GM18909 (cell line): ENCODE results near the gene LRIT1.
A peak's percentile ranks its signal among the peaks of the same experiment; 100 is the strongest.

Experiments
- ATAC-seq: cut with Tn5 transposase; IDR thresholded peaks from one replicate; pipeline ENCODE4 v1.9.1; 2021; ENCODE audit warnings: mild to moderate bottlenecking; ENCODE audit not compliant: unreplicated experiment, poor library complexity

Gene LRIT1

GRCh38 chr10:84217746-84218145 lies 23.6 kb downstream of the LRIT1 start:
- no peak for ATAC-seq

GRCh38 chr10:84216834-84217233 lies 24.5 kb downstream of the LRIT1 start:
- ATAC-seq = no peak

DNA sequence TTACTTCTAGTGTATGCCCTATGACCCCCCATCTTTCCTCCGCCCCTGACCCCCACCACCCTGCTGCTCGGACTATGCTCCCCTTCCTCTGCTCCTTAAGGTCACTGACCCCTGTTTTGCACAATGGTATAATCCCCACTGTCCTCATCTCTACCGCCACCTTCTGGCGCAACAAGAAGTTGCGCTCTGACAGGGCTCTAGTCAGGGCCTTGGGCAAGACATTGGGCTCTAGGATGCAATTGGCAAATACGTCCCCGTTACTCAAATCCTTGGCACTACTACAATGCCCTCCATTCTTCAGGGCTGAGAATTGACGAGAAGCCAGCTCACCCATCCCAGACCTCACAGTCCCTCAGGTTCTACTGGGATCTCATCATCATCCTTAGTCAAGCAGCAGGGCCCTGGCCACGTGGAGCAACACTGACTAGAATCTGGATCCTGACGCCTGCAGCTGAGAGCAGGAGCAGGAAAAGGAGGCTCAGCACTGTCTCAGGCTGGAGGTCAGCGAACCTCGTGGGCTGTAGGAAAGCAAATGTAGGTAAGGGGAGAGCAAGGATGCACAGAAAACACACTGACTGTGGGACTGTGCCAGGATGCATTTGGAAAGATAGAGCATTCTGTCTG lies 26.6 kb downstream of the LRIT1 start:
- peak; percentile 82 for ATAC-seq

- no peak for ATAC-seq
These were observed 27.2 kb downstream of the LRIT1 start for GRCh38 chr10:84214046-84214572.

GRCh38 chr10:84213076-84213475 lies 28.3 kb downstream of the LRIT1 start:
- no peak for ATAC-seq

- ATAC-seq = no peak
These were observed 29.3 kb downstream of the LRIT1 start for GRCh38 chr10:84212014-84212413.

DNA sequence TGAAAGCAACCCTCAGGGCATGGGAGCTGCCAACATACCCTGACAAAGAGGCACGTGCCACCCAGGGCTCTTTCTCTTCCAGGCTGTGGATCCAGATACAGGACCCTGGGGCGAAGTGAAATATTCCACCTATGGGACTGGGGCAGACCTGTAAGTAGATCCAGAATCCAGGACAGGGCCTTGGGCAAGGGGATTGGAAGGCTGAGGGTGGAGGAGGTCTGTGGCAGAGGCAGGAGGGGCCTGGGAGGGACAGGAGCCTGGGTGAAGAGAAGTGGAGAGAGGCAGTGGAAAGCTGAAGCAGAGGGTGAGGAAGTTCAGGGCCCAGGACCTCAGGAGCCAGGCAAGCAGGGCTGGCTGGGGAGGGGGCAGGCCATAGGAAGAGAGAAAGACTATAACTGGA lies 29.8 kb downstream of the LRIT1 start:
- ATAC-seq = no peak

DNA sequence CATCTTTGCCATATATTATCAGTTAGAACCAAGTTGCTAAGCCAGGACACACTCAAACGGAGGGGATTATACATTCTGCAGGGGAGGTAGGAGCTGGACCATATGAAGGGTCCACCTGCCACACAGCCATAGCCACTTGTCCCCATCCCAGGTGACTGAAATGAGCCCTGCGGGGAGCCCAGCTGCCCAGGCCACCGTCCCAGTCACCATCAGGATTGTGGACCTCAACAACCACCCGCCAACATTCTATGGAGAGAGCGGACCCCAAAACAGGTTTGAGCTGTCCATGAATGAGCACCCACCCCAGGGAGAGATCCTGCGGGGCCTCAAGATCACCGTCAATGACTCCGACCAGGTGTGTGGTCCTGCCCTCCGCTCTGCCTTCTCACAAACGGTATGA lies 33.3 kb downstream of the LRIT1 start:
- no peak for ATAC-seq

- no peak for ATAC-seq
These were observed 35.4 kb downstream of the LRIT1 start for GRCh38 chr10:84205853-84206525.

DNA sequence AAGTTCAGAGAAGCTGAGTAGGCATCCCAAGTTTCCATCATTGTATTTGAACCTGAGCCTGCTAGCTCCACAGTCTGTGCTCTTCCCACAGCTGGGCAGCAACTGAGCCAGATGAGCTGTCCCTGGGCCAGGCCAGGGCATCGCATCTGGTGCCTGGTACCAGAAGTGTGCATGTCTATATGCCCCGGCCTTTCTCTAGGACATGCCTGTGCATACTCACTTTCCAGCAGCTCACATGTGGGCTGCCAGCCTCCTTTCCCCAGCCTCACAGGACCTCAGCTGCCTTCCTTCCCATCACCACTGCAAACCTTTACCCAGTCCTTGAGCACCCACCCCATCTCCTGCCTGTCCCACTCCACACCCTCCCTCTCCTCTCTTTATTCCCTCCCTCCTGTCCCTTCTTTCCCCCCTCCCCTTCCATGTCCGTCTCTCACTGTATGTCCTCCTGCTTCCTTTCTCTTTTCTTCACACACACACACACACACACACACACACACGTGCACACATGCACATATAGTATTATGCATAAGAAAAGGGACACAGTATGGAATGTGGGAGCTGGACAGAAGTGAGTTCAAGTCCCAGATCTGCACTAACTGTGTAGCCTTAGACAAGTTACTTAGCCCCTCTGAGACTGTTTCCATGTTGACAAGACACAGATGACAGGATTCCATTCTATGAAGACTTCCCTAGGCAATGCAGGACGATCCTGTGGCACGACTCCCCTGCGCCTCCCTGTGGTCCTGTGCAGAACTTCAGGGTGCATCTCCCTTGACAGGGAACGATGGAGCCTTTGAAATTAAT lies 36.1 kb downstream of the LRIT1 start:
- peak; percentile 81 for ATAC-seq

- ATAC-seq = no peak
These were observed 36.7 kb downstream of the LRIT1 start for GRCh38 chr10:84204610-84205009.

DNA sequence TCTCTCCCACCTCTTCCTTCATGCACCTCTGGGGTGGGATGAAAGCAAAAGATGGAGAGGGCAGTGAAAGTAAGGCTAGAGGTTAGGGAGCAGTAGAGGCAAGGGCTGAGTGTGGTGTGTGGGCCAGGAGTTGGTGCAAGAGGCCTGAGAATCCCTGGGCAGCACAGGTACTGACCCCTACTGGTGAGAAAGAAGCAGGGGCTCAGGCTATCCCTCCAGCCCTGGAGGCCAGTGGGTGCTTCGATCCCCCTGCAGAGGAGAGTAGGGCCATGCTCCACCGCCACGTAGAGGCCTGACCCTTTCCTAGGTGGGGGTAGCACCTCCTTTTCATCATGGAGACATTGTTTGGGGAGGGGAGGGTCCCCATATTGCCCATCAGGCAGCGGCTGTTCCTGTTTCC lies 37.2 kb downstream of the LRIT1 start:
- ATAC-seq = peak; percentile 65

GRCh38 chr10:84202349-84202748 lies 39.0 kb downstream of the LRIT1 start:
- no peak for ATAC-seq

- no peak for ATAC-seq
These were observed 39.7 kb downstream of the LRIT1 start for GRCh38 chr10:84201682-84202081.

- no peak for ATAC-seq
These were observed 40.1 kb downstream of the LRIT1 start for GRCh38 chr10:84201244-84201606.

DNA sequence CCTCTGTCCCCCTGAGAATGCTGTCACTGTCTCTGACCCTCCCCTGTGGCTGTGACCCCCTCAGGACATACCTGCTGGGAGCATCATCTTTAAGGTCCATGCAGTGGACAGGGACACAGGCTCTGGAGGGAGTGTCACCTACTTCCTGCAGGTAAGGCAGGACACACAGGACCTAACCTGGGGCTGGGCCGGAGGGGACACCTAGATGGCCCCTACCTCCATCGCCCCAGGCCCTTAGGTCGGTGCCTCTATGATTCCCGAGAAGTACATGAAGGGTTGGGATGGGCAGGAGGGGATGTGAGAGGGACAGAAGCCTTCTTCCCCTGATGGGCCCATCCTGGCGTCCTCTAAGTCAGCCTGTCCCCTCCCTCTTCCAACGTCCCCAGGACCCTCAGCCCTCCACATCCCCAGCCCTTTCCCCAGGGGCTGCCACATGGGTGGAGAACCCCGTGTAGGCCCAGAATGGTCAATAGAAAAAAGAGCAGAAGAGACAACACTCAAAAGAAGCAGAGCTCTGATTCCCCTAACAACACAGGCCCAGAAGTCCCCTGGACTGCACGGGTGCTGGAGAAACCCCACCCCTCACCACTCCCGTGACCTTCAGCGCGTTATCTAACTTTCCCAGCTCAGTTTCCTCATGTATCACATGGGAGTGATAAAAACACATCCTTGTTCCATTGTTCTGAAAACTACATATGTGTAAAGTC lies 40.7 kb downstream of the LRIT1 start:
- no peak for ATAC-seq

- ATAC-seq = no peak
These were observed 43.0 kb downstream of the LRIT1 start for GRCh38 chr10:84198206-84198915.

DNA sequence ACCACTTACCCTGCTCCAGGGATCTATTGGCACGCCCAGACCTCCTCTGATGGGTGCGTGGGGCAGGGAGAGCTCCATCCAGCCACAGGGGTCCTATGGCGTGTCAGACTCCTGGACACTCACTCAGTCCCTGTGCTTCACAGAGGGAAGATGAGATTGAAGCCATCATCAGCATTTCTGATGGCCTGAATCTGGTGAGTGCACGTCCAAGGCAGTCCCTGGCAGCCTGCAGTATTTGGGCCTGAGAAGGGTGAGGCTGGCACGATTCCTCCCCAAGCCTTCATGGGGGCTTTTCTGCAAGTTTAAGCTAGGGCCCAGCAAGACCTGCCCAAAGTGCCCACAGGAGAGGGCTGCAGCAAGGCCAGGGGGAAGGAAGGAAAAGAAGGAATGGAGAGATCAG lies 43.7 kb downstream of the LRIT1 start:
- no peak for ATAC-seq

- no peak for ATAC-seq
These were observed 44.4 kb downstream of the LRIT1 start for GRCh38 chr10:84196941-84197340.

GRCh38 chr10:84196083-84196482 lies 45.3 kb downstream of the LRIT1 start:
- ATAC-seq = no peak
